GM12872 (cell line): ENCODE results near the gene CCDC28B.

Source experiments
- CTCF ChIP-seq: IDR thresholded peaks from 3 replicates; pipeline ENCODE4 v1.5.1; 2011; ENCODE audit warnings: low read depth, mild to moderate bottlenecking, low read length, moderate library complexity; ENCODE audit not compliant: insufficient read depth

The CCDC28B gene

GRCh38 chr1:32178380-32179192 lies 21.8 kb upstream of the CCDC28B start:
- TF ChIP-seq CTCF = no peak

- no peak for TF ChIP-seq CTCF
Measured at GRCh38 chr1:32179193-32179442, 21.3 kb upstream of the CCDC28B start.

GRCh38 chr1:32179443-32180185 lies 20.8 kb upstream of the CCDC28B start, which contains the start of gene TXLNA:
Gene TXLNA (plus strand): TSS chr1:32179675. CDS start chr1:32180346, 671 bp downstream.
- TF ChIP-seq CTCF = 0 out of 3 replicates have a peak, but pooled peaks have one; percentile 8

GRCh38 chr1:32180186-32181060 lies 20.0 kb upstream of the CCDC28B start:
- no peak for TF ChIP-seq CTCF

GRCh38 chr1:32181065-32181464 lies 19.3 kb upstream of the CCDC28B start:
- no peak for TF ChIP-seq CTCF

- no peak for TF ChIP-seq CTCF
Measured at GRCh38 chr1:32181563-32181962, 18.8 kb upstream of the CCDC28B start.

GRCh38 chr1:32182060-32182459 lies 18.3 kb upstream of the CCDC28B start:
- TF ChIP-seq CTCF = no peak
